ENCODE data around the gene LSAMP. TPM values are rescaled to one million over a fixed set of nuclear protein-coding genes. Genes with fewer than 3 reads are reported as not detected.

LSAMP gene
- total and polyA plus RNA-seq, 2 of the 13 experiments (the other 11 are each of a cell fraction or from before 2014, with no cell fraction given): not detected

DNA sequence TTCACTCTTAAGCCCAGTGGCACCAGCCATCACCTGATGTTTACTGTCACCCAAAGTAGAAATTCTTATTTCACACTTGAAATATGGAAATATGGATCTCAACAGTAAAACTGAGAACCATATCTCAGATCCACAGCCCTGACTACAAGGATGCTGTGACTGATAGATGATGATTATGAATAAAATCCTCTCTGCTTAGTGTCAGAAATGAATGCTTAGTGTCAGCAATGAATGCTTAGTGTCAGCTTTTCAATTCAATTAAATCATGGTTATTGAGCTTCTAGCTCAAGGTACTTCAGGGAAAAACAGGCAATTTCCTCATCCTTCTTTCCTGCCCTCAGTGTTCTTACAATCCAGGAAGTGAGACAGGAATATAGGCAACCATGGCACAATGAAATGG is 392.3 kb downstream of the LSAMP start:
- CTCF ChIA-PET (ENCODE audit: low intra/inter-chr PET ratio, low total read pairs): no interaction called here

More for the DNA sequence above, 392.3 kb downstream of the LSAMP start:
- H3K9me3 ChIP-seq (ENCODE audit: low read length): no peaks in the 10 kb centered on the region
- in situ Hi-C loops (cut with HindIII; ENCODE audit: extremely low pct_ligation_motif_present, low pct_unique_long_range_greater_than_20kb): no loop called here
- no peaks in the 10 kb centered on the region for H3K36me3 ChIP-seq (replicated peaks in 1 of 2; ENCODE audit: control insufficient read depth in 1 of 2, insufficient read depth in 2 of 2, low read length in 2 of 2)
- H3K79me2 ChIP-seq (ENCODE audit: insufficient read depth, low read length): no peaks in the 10 kb centered on the region
- H3K27me3 ChIP-seq (ENCODE audit: control insufficient read depth in 1 of 2, insufficient read depth in 2 of 2, low read length in 2 of 2): no peaks in the 10 kb centered on the region
- POLR2A ChIA-PET: no interaction called here
- H2AFZ ChIP-seq (ENCODE audit: low read length): no peak overlapping the region
- TF ChIP-seq ZNF317 (CRISPR knock-in tag; IDR thresholded peaks at IDR 0.05): no peak
- no peak for TF ChIP-seq ZHX2 (IDR thresholded peaks at IDR 0.05; ENCODE audit: low read depth)
- no peak for TF ChIP-seq ZHX2 (CRISPR knock-in tag; IDR thresholded peaks at IDR 0.05; ENCODE audit: borderline replicate concordance)
- no peak for TF ChIP-seq SCMH1 (CRISPR knock-in tag; IDR thresholded peaks at IDR 0.05; ENCODE audit: borderline replicate concordance)
- TF ChIP-seq ISL2 (CRISPR knock-in tag; IDR thresholded peaks at IDR 0.05): no peak
- TF ChIP-seq ZBTB7A (CRISPR knock-in tag; IDR thresholded peaks at IDR 0.05): no peak
- no peak for TF ChIP-seq BORCS8-MEF2B (CRISPR knock-in tag; IDR thresholded peaks at IDR 0.05)
- TF ChIP-seq SPEN (CRISPR knock-in tag; IDR thresholded peaks at IDR 0.05; ENCODE audit: low read depth): no peak
- H3K27ac ChIP-seq (ENCODE audit: extremely low read length, insufficient read depth, low read length): no peak overlapping the region
- DNase-seq (ENCODE audit: low spot score) (no peak), ATAC-seq (no peak), FAIRE-seq (no peak)
- H3K4me2 ChIP-seq (ENCODE audit: low read depth, low read length): no peak overlapping the region
- H3K9ac ChIP-seq (ENCODE audit: insufficient read depth, low read depth, low read length): no peak overlapping the region
- no peaks in the 10 kb centered on the region for H3K4me1 ChIP-seq (ENCODE audit: insufficient read depth, low read length)
- no TSS peak for BruUV-seq (replicated peaks)
- intact Hi-C loops (cut with micrococcal nuclease; ENCODE audit: unreplicated experiment): no loop called here
- no peak overlapping the region for H3K4me3 ChIP-seq (replicated peaks in 1 of 3; ENCODE audit: insufficient read depth in 1 of 3, low read depth in 2 of 3, low read length in 3 of 3)
- no peaks in the 10 kb centered on the region for H4K20me1 ChIP-seq (ENCODE audit: insufficient read depth, low read length)

Measured in HepG2 (cell line).